Smooth muscle cell (in vitro differentiated cells): ENCODE data around the gene GET3. TPM values are rescaled to one million over a fixed set of nuclear protein-coding genes. Genes with fewer than 3 reads are reported as not detected.

ENCODE experiments used
- DNase-seq: peaks from one replicate; lab custom pipeline; 2025; ENCODE audit not compliant: unreplicated experiment; lab: John Stamatoyannopoulos, UW
- H2AFZ ChIP-seq: fragments of 200-600 bp; sonication (generic); 2 replicates; pipeline ENCODE4 v1.6.0; 2016; ENCODE audit warnings: antibody characterized with exemption, low read depth, mild to moderate bottlenecking
- H3F3A ChIP-seq: fragments of 200-600 bp; sonication (generic); 2 replicates; pipeline ENCODE4 v1.6.0; 2017; ENCODE audit warnings: antibody characterized with exemption, low read depth
- H3K27ac ChIP-seq: fragments of 200-600 bp; sonication (generic); 2 replicates; pipeline ENCODE4 v1.5.1; 2016; ENCODE audit warnings: low read depth, mild to moderate bottlenecking
- H3K27me3 ChIP-seq: fragments of 200-600 bp; sonication (generic); 2 replicates; pipeline ENCODE4 v1.6.1; 2016; ENCODE audit warnings: low read depth, mild to moderate bottlenecking
- H3K36me3 ChIP-seq: fragments of 200-600 bp; sonication (generic); 2 replicates; pipeline ENCODE4 v1.5.1; 2016; ENCODE audit warnings: low read depth
- H3K4me1 ChIP-seq: fragments of 200-600 bp; sonication (generic); 2 replicates; pipeline ENCODE4 v1.5.1; 2016; ENCODE audit warnings: low read depth
- H3K4me2 ChIP-seq: fragments of 200-600 bp; sonication (generic); 2 replicates; pipeline ENCODE4 v1.6.0; 2016; ENCODE audit warnings: mild to moderate bottlenecking
- H3K4me3 ChIP-seq: fragments of 200-600 bp; sonication (generic); 2 replicates; pipeline ENCODE4 v1.5.1; 2016; ENCODE audit warnings: mild to moderate bottlenecking
- H3K79me2 ChIP-seq: fragments of 200-600 bp; sonication (generic); 2 replicates; pipeline ENCODE4 v1.6.0; 2016; ENCODE audit warnings: low read depth, mild to moderate bottlenecking
- H3K9ac ChIP-seq: fragments of 200-600 bp; sonication (generic); 2 replicates; pipeline ENCODE4 v1.6.0; 2016; ENCODE audit warnings: low read depth
- H3K9me3 ChIP-seq: fragments of 200-600 bp; sonication (generic); replicated peaks from 2 replicates; pipeline ENCODE4 v1.5.1; 2016; ENCODE audit warnings: low read depth
- H4K20me1 ChIP-seq: fragments of 200-600 bp; sonication (generic); 2 replicates; pipeline ENCODE4 v1.6.0; 2016; ENCODE audit warnings: low read depth
- CTCF ChIP-seq: fragments of 200-600 bp; sonication (generic); IDR thresholded peaks from 2 replicates; pipeline ENCODE4 v1.5.1; 2017; ENCODE audit warnings: borderline replicate concordance, mild to moderate bottlenecking, antibody characterized with exemption; ENCODE audit not compliant: insufficient read depth, poor library complexity, severe bottlenecking
- WGBS: methylation state at CpG from one replicate; pipeline ENCODE4 v1.1.7; 2016; ENCODE audit warnings: low lambda C conversion rate; 5-methylcytosine and 5-hydroxymethylcytosine counted together
- polyA plus RNA-seq: library from polyadenylated mRNA; unstranded; fragments of >200 nt; fragmentation: Nextera tagmentation; extraction: Ambion mirVana; gene quantifications from 2 replicates; pipeline ENCODE4 v1.2.1, GENCODE V29; 2016
- total RNA-seq: library from RNA; depleted of rRNA; stranded (reverse); fragments of >200 nt; gene quantifications from 2 replicates; pipeline ENCODE4 v1.2.3, GENCODE V29; 2014

The GET3 gene
- total and polyA plus RNA-seq, 2 experiments from 2014 or later, result 51.4 to 99.6 TPM

GRCh38 chr19:12715929-12716328 is 21.4 kb upstream of the GET3 start:
- H3K4me3 ChIP-seq, result no peak overlapping the region
- H3K9me3 ChIP-seq, result no peaks in the 10 kb centered on the region
- peaks cover 4% of the 10 kb centered on the region for H3K4me1 ChIP-seq
- peaks cover 6% of the 10 kb centered on the region for H3F3A ChIP-seq
- H3K36me3 ChIP-seq, result peaks cover 3% of the 10 kb centered on the region
- 96% methylated on average over 3 of the region's 3 CpGs for WGBS
- H3K9ac ChIP-seq, result no peak overlapping the region
- peaks cover 50% of the 10 kb centered on the region for H3K79me2 ChIP-seq
- no peak overlapping the region for H3K4me2 ChIP-seq
- no peak overlapping the region for H3K27ac ChIP-seq
- no peaks in the 10 kb centered on the region for H3K27me3 ChIP-seq
- no peak overlapping the region for H2AFZ ChIP-seq
- H4K20me1 ChIP-seq, result peaks cover 46% of the 10 kb centered on the region
- no peak for DNase-seq
- TF ChIP-seq CTCF, result no peak

DNA sequence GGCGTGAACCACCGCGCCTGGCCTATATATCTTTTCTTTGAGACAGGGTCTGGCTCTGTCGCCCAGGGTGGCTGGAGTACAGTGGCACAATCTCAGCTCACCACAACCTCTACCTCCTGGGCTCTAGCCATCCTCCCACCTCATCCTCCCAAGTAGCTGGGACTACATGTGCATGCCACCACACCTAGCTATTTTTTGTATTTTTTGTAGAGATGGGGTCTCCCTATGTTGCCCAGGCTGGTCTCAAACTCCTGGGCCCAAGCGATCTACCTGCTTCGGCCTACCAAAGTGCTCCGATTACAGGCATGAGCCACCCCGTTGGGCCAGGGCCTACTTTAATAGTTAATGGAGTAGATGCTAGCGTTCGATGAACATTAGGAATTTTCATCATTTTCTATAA is 17.0 kb upstream of the GET3 start:
- Histone ChIP-seq H3F3A (peaks cover 8% of the 10 kb centered on the region), H2AFZ (no peak overlapping the region), H3K79me2 (peaks cover 60% of the 10 kb centered on the region), H3K4me2 (peak overlapping the region; percentile 96), H3K27me3 (no peaks in the 10 kb centered on the region), H3K9ac (peak overlapping the region; percentile 85), H3K4me3 (peak overlapping the region; percentile 82), H3K4me1 (peaks cover 7% of the 10 kb centered on the region), H3K9me3 (no peaks in the 10 kb centered on the region), H4K20me1 (peaks cover 37% of the 10 kb centered on the region), H3K36me3 (no peaks in the 10 kb centered on the region), H3K27ac (peak overlapping the region; percentile 85)
- WGBS, result 94% methylated on average over 10 of the region's 10 CpGs
- DNase-seq, result no peak
- TF ChIP-seq CTCF, result no peak

GRCh38 chr19:12720851-12721655 is 16.2 kb upstream of the GET3 start:
- Histone ChIP-seq H3K4me1 (peaks cover 7% of the 10 kb centered on the region), H3K4me2 (peak overlapping the region; percentile 96), H3K9ac (peak overlapping the region; percentile 85), H3K4me3 (peak overlapping the region; percentile 82), H3F3A (peaks cover 8% of the 10 kb centered on the region), H3K36me3 (no peaks in the 10 kb centered on the region), H4K20me1 (peaks cover 33% of the 10 kb centered on the region), H3K79me2 (peaks cover 58% of the 10 kb centered on the region), H2AFZ (no peak overlapping the region), H3K27ac (peak overlapping the region; percentile 85), H3K9me3 (no peaks in the 10 kb centered on the region), H3K27me3 (no peaks in the 10 kb centered on the region)
- WGBS, result 5% methylated on average over 56 of the region's 59 CpGs
- no peak for DNase-seq
- TF ChIP-seq CTCF, result no peak
